GM12864 (cell line): ENCODE measurements around the gene WDTC1.

Experiments
- DNase-seq: peaks from one replicate; pipeline ENCODE4 v3.0.0-alpha.2; 2011; ENCODE audit warnings: low read depth
- H3K4me3 ChIP-seq: 2 replicates; pipeline ENCODE4 v1.5.1; 2011; ENCODE audit warnings: mild to moderate bottlenecking, low read depth, low read length, control low read depth
- CTCF ChIP-seq: IDR thresholded peaks from 2 replicates; pipeline ENCODE4 v1.5.1; 2011; ENCODE audit warnings: low read depth, mild to moderate bottlenecking, moderate library complexity, low read length, control low read depth, inconsistent platforms; ENCODE audit errors: missing control alignments

WDTC1 gene

GRCh38 chr1:27335506-27336422, 101.3 kb downstream of the WDTC1 start:
- H3K4me3 ChIP-seq, result no peak overlapping the region
- no peak for DNase-seq
- no peak for TF ChIP-seq CTCF

DNA sequence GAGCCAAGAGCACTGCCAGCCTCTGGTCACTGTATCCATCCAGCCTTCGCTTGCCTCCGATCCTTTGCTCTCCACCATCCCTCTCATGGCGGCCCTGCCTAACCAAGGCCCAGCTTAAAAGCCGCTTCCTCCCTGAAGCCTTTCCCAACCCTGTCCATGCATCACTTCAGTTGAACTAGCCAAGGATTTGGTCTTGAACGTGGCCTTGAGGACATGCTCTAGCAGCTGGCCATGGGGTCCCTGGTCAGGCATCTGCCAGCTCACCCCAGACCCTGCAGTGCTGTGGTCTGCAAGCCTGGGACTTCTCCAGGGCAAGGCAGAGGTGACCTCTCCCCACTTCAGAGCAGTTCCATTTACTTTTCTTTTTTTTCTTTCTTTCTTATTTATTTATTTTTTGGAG, 102.3 kb downstream of the WDTC1 start:
- DNase-seq, result no peak
- H3K4me3 ChIP-seq, result no peak overlapping the region
- no peak for TF ChIP-seq CTCF

DNA sequence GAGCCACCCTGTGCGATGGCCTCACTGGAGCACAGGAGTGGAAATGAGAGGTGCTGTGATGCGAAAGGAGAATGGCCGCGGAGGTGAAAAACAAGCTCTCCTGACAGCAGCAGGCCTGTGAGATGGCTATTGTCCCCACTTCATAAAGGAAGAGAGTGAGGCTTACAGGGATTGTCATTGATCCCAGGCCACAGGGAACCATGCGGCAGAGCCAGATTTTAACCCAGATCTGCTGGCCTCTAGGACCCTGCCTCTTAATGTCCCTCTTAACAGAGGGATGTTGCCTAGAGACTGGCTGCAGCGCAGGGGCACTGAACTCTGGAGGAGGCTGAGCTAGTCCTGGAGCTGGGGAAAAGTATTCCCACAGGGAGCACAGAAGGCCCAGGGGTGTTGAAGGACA, 104.3 kb downstream of the WDTC1 start:
- no peak overlapping the region for H3K4me3 ChIP-seq
- no peak for DNase-seq
- no peak for TF ChIP-seq CTCF

DNA sequence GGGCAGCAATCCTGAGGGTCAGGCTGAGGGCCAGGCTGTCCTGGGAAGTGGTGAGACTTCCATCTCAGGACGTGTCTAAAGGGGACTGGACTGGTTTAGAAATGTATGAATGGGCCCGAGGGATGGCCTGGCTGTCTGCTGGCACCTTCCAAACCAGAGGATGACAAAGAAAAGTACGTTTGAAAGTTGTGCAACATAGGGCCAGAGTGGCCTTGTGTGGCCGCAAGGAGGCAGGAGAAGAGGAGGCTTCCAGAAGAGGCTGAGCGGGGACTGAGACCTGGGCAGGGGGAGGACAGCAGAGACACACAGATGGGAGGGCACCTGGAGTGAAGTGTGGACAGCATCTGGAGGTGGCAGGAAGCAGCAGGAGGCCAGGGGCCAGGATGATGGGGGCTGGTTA, 104.8 kb downstream of the WDTC1 start:
- no peak overlapping the region for H3K4me3 ChIP-seq
- TF ChIP-seq CTCF, result no peak
- no peak for DNase-seq

- TF ChIP-seq CTCF, result no peak
- no peak for DNase-seq
- peak within 1 kb of the TSS; percentile 76 for H3K4me3 ChIP-seq
These were observed 107.3 kb downstream of the WDTC1 start, which contains the start of gene SYTL1 for GRCh38 chr1:27341525-27342252. Gene SYTL1 (plus strand): TSS chr1:27342022. CDS start chr1:27345335, 3,313 bp downstream.

GRCh38 chr1:27342391-27342777, 108.0 kb downstream of the WDTC1 start:
- DNase-seq, result no peak
- peak overlapping the region; percentile 76 for H3K4me3 ChIP-seq
- no peak for TF ChIP-seq CTCF
